ENCODE measurements around the gene ZNF385D.

Gene ZNF385D

GRCh38 chr3:21434310-21434709 is 316.7 kb downstream of the ZNF385D start:
- H3K4me1 ChIP-seq = no peaks in the 10 kb centered on the region
- DNase-seq = no peak
- no peaks in the 10 kb centered on the region for H3K27me3 ChIP-seq
- H3K36me3 ChIP-seq = no peaks in the 10 kb centered on the region
- TF ChIP-seq CTCF (IDR thresholded peaks at IDR 0.05; ENCODE audit: low read depth, low read length) = no peak
- H3K9me3 ChIP-seq = no peaks in the 10 kb centered on the region
- no peak overlapping the region for H3K4me3 ChIP-seq (ENCODE audit: low read depth, low read length)

GRCh38 chr3:21433751-21434150 is 317.3 kb downstream of the ZNF385D start:
- Histone ChIP-seq H3K4me1 (no peaks in the 10 kb centered on the region), H3K4me3 (ENCODE audit: low read depth, low read length) (no peak overlapping the region), H3K27me3 (no peaks in the 10 kb centered on the region), H3K9me3 (no peaks in the 10 kb centered on the region), H3K36me3 (no peaks in the 10 kb centered on the region)
- DNase-seq = no peak
- no peak for TF ChIP-seq CTCF (IDR thresholded peaks at IDR 0.05; ENCODE audit: low read depth, low read length)

- Histone ChIP-seq H3K9me3 (no peaks in the 10 kb centered on the region), H3K4me3 (ENCODE audit: low read depth, low read length) (no peak overlapping the region), H3K36me3 (no peaks in the 10 kb centered on the region), H3K4me1 (no peaks in the 10 kb centered on the region), H3K27me3 (no peaks in the 10 kb centered on the region)
- no peak for TF ChIP-seq CTCF (IDR thresholded peaks at IDR 0.05; ENCODE audit: low read depth, low read length)
- DNase-seq = no peak
Measured at GRCh38 chr3:21426920-21427319, 324.1 kb downstream of the ZNF385D start.

GRCh38 chr3:21425715-21426114 is 325.3 kb downstream of the ZNF385D start:
- no peaks in the 10 kb centered on the region for H3K9me3 ChIP-seq
- TF ChIP-seq CTCF (IDR thresholded peaks at IDR 0.05; ENCODE audit: low read depth, low read length) = no peak
- H3K4me3 ChIP-seq (ENCODE audit: low read depth, low read length) = no peak overlapping the region
- no peaks in the 10 kb centered on the region for H3K36me3 ChIP-seq
- no peaks in the 10 kb centered on the region for H3K4me1 ChIP-seq
- no peak for DNase-seq
- H3K27me3 ChIP-seq = no peaks in the 10 kb centered on the region

GRCh38 chr3:21421096-21421495 is 329.9 kb downstream of the ZNF385D start:
- DNase-seq = no peak
- TF ChIP-seq CTCF (IDR thresholded peaks at IDR 0.05; ENCODE audit: low read depth, low read length) = no peak
- Histone ChIP-seq H3K36me3 (no peaks in the 10 kb centered on the region), H3K27me3 (no peaks in the 10 kb centered on the region), H3K4me1 (no peaks in the 10 kb centered on the region), H3K9me3 (no peaks in the 10 kb centered on the region), H3K4me3 (ENCODE audit: low read depth, low read length) (no peak overlapping the region)

- DNase-seq = no peak
- Histone ChIP-seq H3K4me3 (ENCODE audit: low read depth, low read length) (no peak overlapping the region), H3K27me3 (no peaks in the 10 kb centered on the region), H3K9me3 (no peaks in the 10 kb centered on the region), H3K36me3 (no peaks in the 10 kb centered on the region), H3K4me1 (no peaks in the 10 kb centered on the region)
- no peak for TF ChIP-seq CTCF (IDR thresholded peaks at IDR 0.05; ENCODE audit: low read depth, low read length)
Measured at GRCh38 chr3:21417991-21418390, 333.0 kb downstream of the ZNF385D start.
